IMR-90 (cell line): Measurements from ENCODE around the gene SEC14L1. TPM values are rescaled to one million over a fixed set of nuclear protein-coding genes. Genes with fewer than 3 reads are reported as not detected.

ENCODE experiments used
- ATAC-seq: fragments of 200-7000 bp; cut with Tn5 transposase; 2 replicates; pipeline ENCODE4 v1.9.1; 2020; ENCODE audit warnings: low read depth, mild to moderate bottlenecking, moderate library complexity
- BruUV-seq: library from RNA; stranded (reverse); fragments of 400-500 nt; replicated peaks from 2 replicates; lab custom pipeline; 2021; lab: Mats Ljungman, UMichigan
- CTCF ChIA-PET: fragments of 300-600 bp; formaldehyde crosslinking; extraction: SDS; loops from one replicate; lab custom pipeline; 2021; ENCODE audit warnings: antibody characterized with exemption; lab: Yijun Ruan, JAX
- POLR2A ChIA-PET: fragments of 300-600 bp; sonication (Branson Sonifier 250); formaldehyde crosslinking; loops from one replicate; lab custom pipeline; 2022; ENCODE audit warnings: antibody characterized with exemption; ENCODE audit not compliant: unreplicated experiment; lab: Charles Lee
- DNase-seq: peaks from one replicate; pipeline ENCODE4 v3.0.0; 2013
- H2AFZ ChIP-seq: replicated peaks from 2 replicates; pipeline ENCODE3; 2013; ENCODE audit warnings: low read length, mild to moderate bottlenecking; ENCODE audit not compliant: poor library complexity
- H2AK5ac ChIP-seq: 2 replicates; pipeline ENCODE4 v1.6.1; 2013; ENCODE audit warnings: low read depth, low read length, inconsistent platforms
- H2AK9ac ChIP-seq: replicated peaks from 2 replicates; pipeline ENCODE3; 2013; ENCODE audit warnings: mild to moderate bottlenecking, low read depth, low read length, moderate library complexity; ENCODE audit not compliant: poor library complexity
- H2BK120ac ChIP-seq: 2 replicates; pipeline ENCODE4 v1.6.1; 2013; ENCODE audit warnings: low read depth, low read length, inconsistent platforms
- H2BK15ac ChIP-seq: 3 replicates; pipeline ENCODE4 v1.6.1; 2013; ENCODE audit warnings: low read depth, low read length, inconsistent platforms
- H2BK20ac ChIP-seq: 2 replicates; pipeline ENCODE4 v1.6.1; 2013; ENCODE audit warnings: low read depth, mild to moderate bottlenecking, inconsistent platforms, low read length, moderate library complexity
- H2BK5ac ChIP-seq: 2 replicates; pipeline ENCODE4 v1.6.1; 2013; ENCODE audit warnings: mild to moderate bottlenecking, low read depth, low read length, inconsistent platforms; ENCODE audit not compliant: poor library complexity, severe bottlenecking
- H3K14ac ChIP-seq: replicated peaks from 2 replicates; pipeline ENCODE4 v1.6.1; 2013; ENCODE audit warnings: low read depth, low read length, inconsistent platforms
- H3K18ac ChIP-seq: 2 replicates; pipeline ENCODE4 v1.6.1; 2013; ENCODE audit warnings: low read depth, low read length, control low read depth
- H3K23ac ChIP-seq: 2 replicates; pipeline ENCODE4 v1.6.1; 2013; ENCODE audit warnings: low read depth, low read length, inconsistent platforms
- H3K27ac ChIP-seq: 2 replicates; pipeline ENCODE4 v1.5.1; 2013; ENCODE audit warnings: mild to moderate bottlenecking, control low read depth, low read length; ENCODE audit not compliant: insufficient read depth
- H3K27me3 ChIP-seq: 2 replicates; pipeline ENCODE4 v1.6.1; 2013; ENCODE audit warnings: low read length; ENCODE audit not compliant: control insufficient read depth, insufficient read depth
- H3K36me3 ChIP-seq: 2 replicates; pipeline ENCODE4 v1.6.1; 2013; ENCODE audit warnings: low read length, mixed read lengths; ENCODE audit not compliant: control insufficient read depth, insufficient read depth
- H3K4ac ChIP-seq: 2 replicates; pipeline ENCODE4 v1.6.1; 2013; ENCODE audit warnings: low read depth, low read length, inconsistent platforms
- H3K4me1 ChIP-seq: 2 replicates; pipeline ENCODE4 v1.6.1; 2013; ENCODE audit warnings: low read length, mixed read lengths; ENCODE audit not compliant: control insufficient read depth, insufficient read depth
- H3K4me2 ChIP-seq: 2 replicates; pipeline ENCODE4 v1.6.1; 2013; ENCODE audit warnings: low read depth, mild to moderate bottlenecking, control low read depth, low read length, moderate library complexity
- H3K4me3 ChIP-seq: 2 replicates; pipeline ENCODE4 v1.5.1; 2013; ENCODE audit warnings: low read depth, mild to moderate bottlenecking, control low read depth, low read length, moderate library complexity; ENCODE audit not compliant: insufficient read depth
- H3K56ac ChIP-seq: 2 replicates; pipeline ENCODE4 v1.6.1; 2013; ENCODE audit warnings: low read length, inconsistent platforms; ENCODE audit not compliant: insufficient read depth; ENCODE audit errors: extremely low read depth
- H3K79me1 ChIP-seq, 2 experiments: 2 replicates each; pipeline ENCODE4 v1.6.1; 2013; ENCODE audit warnings: low read length in 2 of 2, inconsistent platforms in 1 of 2, low read depth in 1 of 2
- H3K9ac ChIP-seq: 2 replicates; pipeline ENCODE4 v1.6.1; 2013; ENCODE audit warnings: low read depth, low read length, control low read depth
- H3K9me1 ChIP-seq: 2 replicates; pipeline ENCODE4 v1.6.1; 2013; ENCODE audit warnings: low read length, inconsistent platforms; ENCODE audit not compliant: insufficient read depth
- H3K9me3 ChIP-seq: 2 replicates; pipeline ENCODE4 v1.6.1; 2013; ENCODE audit warnings: low read length; ENCODE audit not compliant: control insufficient read depth, insufficient read depth
- H4K20me1 ChIP-seq: 2 replicates; pipeline ENCODE4 v1.6.1; 2013; ENCODE audit warnings: low read length, inconsistent platforms; ENCODE audit not compliant: insufficient read depth
- H4K5ac ChIP-seq: 2 replicates; pipeline ENCODE4 v1.6.1; 2013; ENCODE audit warnings: mild to moderate bottlenecking, low read depth, low read length, control low read depth
- H4K8ac ChIP-seq, 2 experiments: 2 replicates each; pipeline ENCODE4 v1.6.1; 2013; ENCODE audit warnings: low read depth in 2 of 2, low read length in 2 of 2, control low read depth in 1 of 2, inconsistent platforms in 1 of 2
- H4K91ac ChIP-seq: 2 replicates; pipeline ENCODE4 v1.6.1; 2013; ENCODE audit warnings: low read depth, low read length, inconsistent platforms; ENCODE audit not compliant: insufficient read depth
- CEBPB ChIP-seq: IDR thresholded peaks from 2 replicates; pipeline ENCODE4 v1.6.1; 2012; ENCODE audit warnings: low read depth, low read length, improper control_type of control experiment
- CHD1 ChIP-seq: IDR thresholded peaks from 2 replicates; pipeline ENCODE4 v1.6.1; 2012; ENCODE audit warnings: low read depth, low read length, improper control_type of control experiment
- ELK1 ChIP-seq: fragments of 150-350 bp; IDR thresholded peaks from 2 replicates; pipeline ENCODE4 v1.6.1; 2016; ENCODE audit warnings: low read depth, mild to moderate bottlenecking, low read length, moderate library complexity, borderline replicate concordance
- MAZ ChIP-seq: IDR thresholded peaks from 2 replicates; pipeline ENCODE4 v1.6.1; 2012; ENCODE audit warnings: low read depth, mild to moderate bottlenecking, low read length, improper control_type of control experiment, moderate library complexity, borderline replicate concordance
- MXI1 ChIP-seq: IDR thresholded peaks from 2 replicates; pipeline ENCODE4 v1.6.1; 2012; ENCODE audit warnings: low read depth, mild to moderate bottlenecking, low read length, moderate library complexity, borderline replicate concordance
- POLR2A ChIP-seq: IDR thresholded peaks from 2 replicates; pipeline ENCODE4 v1.6.1; 2012; ENCODE audit warnings: mild to moderate bottlenecking, low read depth, low read length
- RAD21 ChIP-seq: IDR thresholded peaks from 2 replicates; pipeline ENCODE4 v1.6.1; 2012; ENCODE audit warnings: low read length, improper control_type of control experiment
- RCOR1 ChIP-seq: IDR thresholded peaks from 2 replicates; pipeline ENCODE4 v1.6.1; 2012; ENCODE audit warnings: mild to moderate bottlenecking, low read length, improper control_type of control experiment; ENCODE audit not compliant: insufficient replicate concordance
- SMC3 ChIP-seq: fragments of 150-350 bp; IDR thresholded peaks from 2 replicates; pipeline ENCODE4 v1.6.1; 2016; ENCODE audit warnings: low read depth, mild to moderate bottlenecking, antibody characterized with exemption, low read length, moderate library complexity
- WGBS, 2 experiments: methylation state at CpG; one replicate each; pipeline versions ENCODE4 v1.1.5 to v1.1.7; 2013; ENCODE audit warnings: missing lambda C conversion rate in 2 of 2; ENCODE audit not compliant: insufficient read length in 1 of 2; ENCODE audit errors: extremely low coverage in 2 of 2; 5-methylcytosine and 5-hydroxymethylcytosine counted together
- dilution Hi-C: fragments of 300-500 bp; cut with HindIII; formaldehyde crosslinking; loops from one replicate; pipeline ENCODE4 v1.14.3; 2018; ENCODE audit warnings: low sequenced_read_pairs; ENCODE audit not compliant: unreplicated experiment
- in situ Hi-C: fragments of 300-500 bp; cut with MboI; formaldehyde crosslinking; loops from 3 replicates; pipeline ENCODE4 v1.14.3; 2019; ENCODE audit warnings: low sequenced_read_pairs, inconsistent platforms, mixed read lengths
- intact Hi-C: fragments of 100-400 bp; cut with micrococcal nuclease; formaldehyde crosslinking; loops from 2 replicates; pipeline ENCODE4 v1.10.0; 2022
- polyA plus RNA-seq, 3 experiments: library from polyadenylated mRNA; depleted of rRNA; stranded (reverse); fragments of >200 nt; gene quantifications; 2 replicates each; pipeline ENCODE4 v1.2.3, GENCODE V29; 2012; ENCODE audit warnings: low replicate concordance in 1 of 3
- total RNA-seq: library from RNA; depleted of rRNA; stranded (reverse); fragments of >200 nt; gene quantifications from 2 replicates; pipeline ENCODE4 v1.2.3, GENCODE V29; 2012
- TF ChIP-seq, protein P1 (sequence below): conservative IDR thresholded peaks from 2 replicates; pipeline ENCODE4 v1.5.1; 2012; ENCODE audit warnings: mild to moderate bottlenecking, low read depth, low read length, improper control_type of control experiment

The SEC14L1 gene
- total and polyA plus RNA-seq, 2 of the 4 experiments (the other 2 are of a cell fraction) = 24.9 to 35.8 TPM

DNA sequence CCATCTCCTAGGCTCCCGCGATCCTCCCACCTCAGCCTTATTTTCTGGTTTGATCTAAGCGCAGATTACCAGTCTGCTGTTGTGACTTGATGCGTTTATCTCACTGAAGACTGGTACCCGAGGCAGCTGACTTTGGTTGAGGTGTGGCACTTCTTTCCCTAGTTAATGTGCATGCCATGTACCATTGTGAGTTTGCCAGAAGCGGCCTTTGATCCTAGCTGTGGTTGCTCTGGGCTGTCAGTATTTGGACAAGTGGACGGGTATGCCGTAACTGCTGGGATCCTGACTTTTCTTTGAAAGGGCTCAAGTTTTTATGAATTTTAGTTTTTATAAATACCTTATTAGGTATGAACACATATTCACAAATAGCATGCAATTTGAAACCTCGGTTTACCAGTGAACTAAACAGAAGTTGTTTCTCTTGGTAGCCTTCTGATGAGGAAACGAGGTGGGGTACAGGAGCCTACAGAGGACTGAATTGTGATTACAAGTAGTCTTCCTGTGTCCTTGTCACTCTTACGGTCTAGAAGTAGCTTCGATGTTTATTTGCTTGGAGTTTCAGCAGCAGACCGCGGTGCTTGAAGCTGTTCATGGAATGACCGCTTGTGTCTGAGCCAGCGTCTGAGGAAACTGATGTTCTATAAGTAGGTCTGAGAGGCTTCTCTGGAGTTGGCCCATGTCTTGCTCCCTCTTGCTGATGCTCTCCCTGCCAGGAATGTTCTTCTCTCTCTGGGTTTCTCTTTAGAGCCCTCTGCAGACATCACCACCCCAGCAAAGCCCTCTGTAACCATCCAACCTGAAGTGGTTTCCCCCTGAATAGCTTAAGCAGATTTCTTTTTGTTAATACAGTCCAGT lies 40.0 kb downstream of the SEC14L1 start:
- Histone ChIP-seq H4K5ac (no peak overlapping the region; the same call in 1 of the 2 replicates), H2AK5ac (no peak overlapping the region), H2BK120ac (no peak overlapping the region), H3K27ac (no peak overlapping the region), H3K4me3 (no peak overlapping the region), H4K20me1 (peaks cover 68% of the 10 kb centered on the region), H3K79me1 (peaks cover 38 to 84% of the 10 kb centered on the region in 2 experiments), H2AFZ (no peak overlapping the region), H4K91ac (no peak overlapping the region), H2BK15ac (no peak overlapping the region), H3K9me3 (no peaks in the 10 kb centered on the region), H3K23ac (no peak overlapping the region), H3K4ac (no peak overlapping the region), H2AK9ac (no peak overlapping the region), H3K4me1 (peaks cover 14% of the 10 kb centered on the region), H2BK20ac (no peak overlapping the region), H3K18ac (no peak overlapping the region), H3K9me1 (peaks cover 10% of the 10 kb centered on the region; the same call in 1 of the 2 replicates), H3K14ac (no peak overlapping the region), H3K56ac (no peak overlapping the region), H3K4me2 (no peak overlapping the region), H3K36me3 (no peaks in the 10 kb centered on the region), H4K8ac (no peak overlapping the region), H3K27me3 (no peaks in the 10 kb centered on the region), H3K9ac (no peak overlapping the region), H2BK5ac (no peak overlapping the region)
- no TSS peak for BruUV-seq
- dilution Hi-C loops = no loop called here
- ChIA-PET POLR2A (no interaction called here), CTCF (no interaction called here)
- TF ChIP-seq, protein P1, sequence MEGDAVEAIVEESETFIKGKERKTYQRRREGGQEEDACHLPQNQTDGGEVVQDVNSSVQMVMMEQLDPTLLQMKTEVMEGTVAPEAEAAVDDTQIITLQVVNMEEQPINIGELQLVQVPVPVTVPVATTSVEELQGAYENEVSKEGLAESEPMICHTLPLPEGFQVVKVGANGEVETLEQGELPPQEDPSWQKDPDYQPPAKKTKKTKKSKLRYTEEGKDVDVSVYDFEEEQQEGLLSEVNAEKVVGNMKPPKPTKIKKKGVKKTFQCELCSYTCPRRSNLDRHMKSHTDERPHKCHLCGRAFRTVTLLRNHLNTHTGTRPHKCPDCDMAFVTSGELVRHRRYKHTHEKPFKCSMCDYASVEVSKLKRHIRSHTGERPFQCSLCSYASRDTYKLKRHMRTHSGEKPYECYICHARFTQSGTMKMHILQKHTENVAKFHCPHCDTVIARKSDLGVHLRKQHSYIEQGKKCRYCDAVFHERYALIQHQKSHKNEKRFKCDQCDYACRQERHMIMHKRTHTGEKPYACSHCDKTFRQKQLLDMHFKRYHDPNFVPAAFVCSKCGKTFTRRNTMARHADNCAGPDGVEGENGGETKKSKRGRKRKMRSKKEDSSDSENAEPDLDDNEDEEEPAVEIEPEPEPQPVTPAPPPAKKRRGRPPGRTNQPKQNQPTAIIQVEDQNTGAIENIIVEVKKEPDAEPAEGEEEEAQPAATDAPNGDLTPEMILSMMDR = no peak
- TF ChIP-seq SMC3 = no peak
- no peak for TF ChIP-seq CHD1
- TF ChIP-seq MXI1 = no peak
- no peak for TF ChIP-seq POLR2A
- TF ChIP-seq MAZ = no peak
- no peak for TF ChIP-seq ELK1
- TF ChIP-seq CEBPB = no peak
- TF ChIP-seq RAD21 = no peak
- TF ChIP-seq RCOR1 = no peak
- in situ Hi-C loops = no loop called here
- 94% methylated on average over 4 of the region's 16 CpGs; no CpG with 5 or more reads in 1 of the 2 experiments for WGBS, 2 experiments
- DNase-seq (no peak), ATAC-seq (no peak)
- intact Hi-C loops = no loop called here
